ENCODE data around the gene WDR35. TPM values are rescaled to one million over a fixed set of nuclear protein-coding genes. Genes with fewer than 3 reads are reported as not detected.

The WDR35 gene
- 10 to 100 TPM in 1 of 2 donors, 1 to 10 TPM in 1; 9.6 to 10.7 TPM for total RNA-seq
- long read RNA-seq, donor 1, partial matches to known transcripts = 1 of 6 reads
- long read RNA-seq, donor 1, other reads (novel, unspliced or antisense) = 5 of 6 reads
- long read RNA-seq, donor 2, partial matches to known transcripts = 1 of 2 reads
- long read RNA-seq, donor 2, other reads (novel, unspliced or antisense) = 1 of 2 reads

- DNase-seq (ENCODE audit: low spot score) = peak; percentile 97
- intact Hi-C loops (cut with DNase I) = no loop called here
Observed at GRCh38 chr2:19989667-19990415, at the start of gene WDR35. Gene WDR35 (minus strand): TSS chr2:19990105. CDS start chr2:19990015, 90 bp downstream.

- intact Hi-C loops (cut with DNase I) = no loop called here
- DNase-seq (ENCODE audit: low spot score) = no peak
Observed at GRCh38 chr2:20037660-20038059, 47.8 kb upstream of the WDR35 start.

GRCh38 chr2:20035955-20036666, 46.2 kb upstream of the WDR35 start:
- DNase-seq (ENCODE audit: low spot score) = no peak

GRCh38 chr2:20034821-20035220, 44.9 kb upstream of the WDR35 start:
- no peak for DNase-seq (ENCODE audit: low spot score)
- intact Hi-C loops (cut with DNase I) = no loop called here

More at GRCh38 chr2:20035955-20036666, 46.2 kb upstream of the WDR35 start:
- intact Hi-C loops (cut with DNase I) = no loop called here

- intact Hi-C loops (cut with DNase I) = no loop called here
- DNase-seq (ENCODE audit: low spot score) = no peak
Observed at GRCh38 chr2:20034218-20034617, 44.3 kb upstream of the WDR35 start.

GRCh38 chr2:20033322-20033721, 43.4 kb upstream of the WDR35 start:
- no peak for DNase-seq (ENCODE audit: low spot score)
- intact Hi-C loops (cut with DNase I) = no loop called here

- intact Hi-C loops (cut with DNase I) = no loop called here
- no peak for DNase-seq (ENCODE audit: low spot score)
Observed at GRCh38 chr2:20030224-20030623, 40.3 kb upstream of the WDR35 start.

- intact Hi-C loops (cut with DNase I) = no loop called here
- no peak for DNase-seq (ENCODE audit: low spot score)
Observed at GRCh38 chr2:20027705-20028434, 38.0 kb upstream of the WDR35 start.

GRCh38 chr2:20027260-20027677, 37.4 kb upstream of the WDR35 start:
- intact Hi-C loops (cut with DNase I) = no loop called here
- DNase-seq (ENCODE audit: low spot score) = no peak

GRCh38 chr2:20025065-20025786, 35.3 kb upstream of the WDR35 start:
- no peak for DNase-seq (ENCODE audit: low spot score)
- intact Hi-C loops (cut with DNase I) = no loop called here

- intact Hi-C loops (cut with DNase I) = no loop called here
- no peak for DNase-seq (ENCODE audit: low spot score)
Observed at GRCh38 chr2:20023688-20024087, 33.8 kb upstream of the WDR35 start.

- intact Hi-C loops (cut with DNase I) = no loop called here
- no peak for DNase-seq (ENCODE audit: low spot score)
Observed at GRCh38 chr2:20021405-20022009, 31.6 kb upstream of the WDR35 start.

- intact Hi-C loops (cut with DNase I) = no loop called here
- DNase-seq (ENCODE audit: low spot score) = no peak
Observed at GRCh38 chr2:20019747-20020146, 29.8 kb upstream of the WDR35 start.

- DNase-seq (ENCODE audit: low spot score) = no peak
- intact Hi-C loops (cut with DNase I) = no loop called here
Observed at GRCh38 chr2:20018601-20019152, 28.8 kb upstream of the WDR35 start.

GRCh38 chr2:20016346-20016745, 26.4 kb upstream of the WDR35 start:
- intact Hi-C loops (cut with DNase I) = loop anchor here in 1 of 2 donors (2.0 kb wide), 1 partner anchor 80 kb away; no protein-coding TSS in a partner anchor
- DNase-seq (ENCODE audit: low spot score) = no peak

GRCh38 chr2:20015482-20016083, 25.7 kb upstream of the WDR35 start:
- intact Hi-C loops (cut with DNase I) = loop anchor here in 1 of 2 donors (2.0 kb wide), 1 partner anchor 81 kb away; no protein-coding TSS in a partner anchor

GRCh38 chr2:20013126-20013849, 23.4 kb upstream of the WDR35 start:
- DNase-seq (ENCODE audit: low spot score) = no peak
- intact Hi-C loops (cut with DNase I) = loop anchor here in 1 of 2 donors (5.0 kb wide), 1 partner anchor 84 kb away; no protein-coding TSS in a partner anchor

More at GRCh38 chr2:20015482-20016083, 25.7 kb upstream of the WDR35 start:
- no peak for DNase-seq (ENCODE audit: low spot score)

Data from posterior vena cava (tissue), 2 donors.